CD8-positive, alpha-beta memory T cell (primary cell): Measurements from ENCODE around the gene UPK3BL2. TPM values are rescaled to one million over a fixed set of nuclear protein-coding genes. Genes with fewer than 3 reads are reported as not detected.
A peak's percentile ranks its signal among the peaks of the same experiment; 100 is the strongest.
"Not testable (repeated sequence)": the region's sequence is repeated elsewhere in the genome, so short reads cannot be mapped to it uniquely, and the experiment has no call there.

Source experiments
- CTCF ChIA-PET: fragments of 350-600 bp; sonication (Branson Sonifier 250); formaldehyde crosslinking; loops from one replicate; lab custom pipeline; 2021; ENCODE audit warnings: antibody characterized with exemption; lab: Charles Lee
- POLR2A ChIA-PET: fragments of 350-600 bp; sonication (Branson Sonifier 250); formaldehyde crosslinking; loops from one replicate; lab custom pipeline; 2021; ENCODE audit warnings: antibody characterized with exemption; lab: Charles Lee
- DNase-seq, 5 donors: peaks; one replicate each; pipeline versions ENCODE4 v3.0.0 to v3.0.0-alpha.2; 2020 to 2022; ENCODE audit warnings: mixed read lengths in 1 of 5
- H3K27ac ChIP-seq: one replicate; pipeline ENCODE4 v1.7.0; 2013; ENCODE audit warnings: low read depth, mild to moderate bottlenecking, low read length, moderate library complexity
- H3K27me3 ChIP-seq: 2 replicates; pipeline ENCODE4 v1.7.0; 2013; ENCODE audit warnings: low read length, mild to moderate bottlenecking; ENCODE audit not compliant: insufficient read depth, poor library complexity, severe bottlenecking
- H3K36me3 ChIP-seq: 2 replicates; pipeline ENCODE4 v1.7.0; 2013; ENCODE audit warnings: mild to moderate bottlenecking, low read length, moderate library complexity; ENCODE audit not compliant: insufficient read depth
- H3K4me1 ChIP-seq: 2 replicates; pipeline ENCODE4 v1.7.0; 2013; ENCODE audit warnings: mild to moderate bottlenecking, low read length, moderate library complexity; ENCODE audit not compliant: insufficient read depth
- H3K4me3 ChIP-seq: 2 replicates; pipeline ENCODE4 v1.7.0; 2013; ENCODE audit warnings: mild to moderate bottlenecking, low read length
- H3K9me3 ChIP-seq: 2 replicates; pipeline ENCODE4 v1.7.0; 2013; ENCODE audit warnings: mild to moderate bottlenecking, low read length
- H3K27ac Mint-ChIP-seq, 8 donors: one replicate each; pipeline ENCODE4 v1.8.0; 2020 to 2021; ENCODE audit warnings: mixed read lengths in 8 of 8, mild to moderate bottlenecking in 6 of 8, inconsistent platforms in 3 of 8, moderate library complexity in 3 of 8
- H3K27me3 Mint-ChIP-seq, 2 donors: one replicate each; pipeline ENCODE4 v1.8.0; 2020 to 2021; ENCODE audit warnings: mixed read lengths in 2 of 2, mild to moderate bottlenecking in 1 of 2, moderate library complexity in 1 of 2
- H3K36me3 Mint-ChIP-seq, 3 donors: one replicate each; pipeline ENCODE4 v1.8.0; 2020 to 2021; ENCODE audit warnings: mixed read lengths in 3 of 3, inconsistent platforms in 1 of 3, mild to moderate bottlenecking in 1 of 3
- H3K4me1 Mint-ChIP-seq, 3 donors: one replicate each; pipeline ENCODE4 v1.8.0; 2020 to 2021; ENCODE audit warnings: mixed read lengths in 3 of 3, inconsistent platforms in 1 of 3, mild to moderate bottlenecking in 1 of 3
- H3K4me3 Mint-ChIP-seq, 7 donors: one replicate each; pipeline ENCODE4 v1.8.0; 2020 to 2021; ENCODE audit warnings: mixed read lengths in 7 of 7, mild to moderate bottlenecking in 6 of 7, moderate library complexity in 4 of 7, inconsistent platforms in 2 of 7
- H3K9me3 Mint-ChIP-seq, 5 donors: one replicate each; pipeline ENCODE4 v1.8.0; 2020 to 2022; ENCODE audit warnings: mixed read lengths in 5 of 5, mild to moderate bottlenecking in 3 of 5, moderate library complexity in 2 of 5, inconsistent platforms in 1 of 5
- polyA plus RNA-seq: library from polyadenylated mRNA; unstranded; fragments of 300-500 nt; fragmentation: Illumina TruSeq; gene quantifications from one replicate; pipeline ENCODE4 v1.2.3, GENCODE V29; 2021
- total RNA-seq, 2 experiments: library from RNA; stranded (reverse); gene quantifications; one replicate each; pipeline ENCODE4 v1.2.3, GENCODE V29; 2021

The UPK3BL2 gene
- total and polyA plus RNA-seq, 3 experiments from 2014 or later: 2.7 to 7.7 (median 7.4) TPM

DNA sequence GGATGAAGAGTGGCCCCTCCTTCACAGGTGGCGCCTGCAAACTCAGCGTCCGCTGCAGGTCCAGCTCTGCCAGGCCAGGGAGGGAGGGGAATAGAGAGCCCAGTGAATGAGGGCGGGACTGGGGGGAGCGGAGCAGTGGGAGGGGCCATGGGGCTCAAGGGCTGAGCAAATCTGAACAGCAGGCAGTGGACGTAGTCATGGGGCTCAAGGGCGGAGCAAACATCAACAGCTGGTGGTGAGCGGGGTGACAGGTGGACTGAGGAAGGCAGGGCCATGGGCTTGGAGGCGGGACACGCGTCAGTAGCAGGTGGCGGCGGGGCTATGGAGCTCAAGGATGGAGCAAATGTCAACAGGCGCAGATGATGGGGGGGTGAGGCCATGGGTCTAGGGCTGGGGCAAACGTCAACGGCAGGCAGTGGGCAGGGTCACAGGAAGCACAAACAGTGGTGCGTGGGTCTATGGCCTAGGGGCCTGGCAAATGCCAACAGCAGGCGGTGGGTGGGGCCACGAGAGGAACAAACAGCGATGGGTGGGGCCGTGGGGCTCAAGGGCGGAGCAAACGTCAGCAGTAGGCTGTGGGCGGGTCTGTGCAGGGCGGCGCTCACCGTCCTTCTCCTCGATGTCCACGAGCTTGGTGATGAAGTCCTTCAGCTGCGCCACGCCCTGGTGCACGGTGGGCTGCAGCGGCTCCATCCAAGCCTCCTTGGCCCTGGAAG lies 50.1 kb downstream of the UPK3BL2 start:
- H3K9me3 ChIP-seq, H3K27me3 Mint-ChIP-seq, H3K27ac ChIP-seq, H3K36me3 ChIP-seq, H3K36me3 Mint-ChIP-seq, H3K4me1 Mint-ChIP-seq, POLR2A ChIA-PET, H3K9me3 Mint-ChIP-seq, H3K27ac Mint-ChIP-seq, H3K27me3 ChIP-seq, CTCF ChIA-PET, H3K4me3 ChIP-seq, H3K4me1 ChIP-seq, DNase-seq: not testable (repeated sequence)
- H3K4me3 Mint-ChIP-seq: peak overlapping the region in 1 of 7 donors; percentile 29

DNA sequence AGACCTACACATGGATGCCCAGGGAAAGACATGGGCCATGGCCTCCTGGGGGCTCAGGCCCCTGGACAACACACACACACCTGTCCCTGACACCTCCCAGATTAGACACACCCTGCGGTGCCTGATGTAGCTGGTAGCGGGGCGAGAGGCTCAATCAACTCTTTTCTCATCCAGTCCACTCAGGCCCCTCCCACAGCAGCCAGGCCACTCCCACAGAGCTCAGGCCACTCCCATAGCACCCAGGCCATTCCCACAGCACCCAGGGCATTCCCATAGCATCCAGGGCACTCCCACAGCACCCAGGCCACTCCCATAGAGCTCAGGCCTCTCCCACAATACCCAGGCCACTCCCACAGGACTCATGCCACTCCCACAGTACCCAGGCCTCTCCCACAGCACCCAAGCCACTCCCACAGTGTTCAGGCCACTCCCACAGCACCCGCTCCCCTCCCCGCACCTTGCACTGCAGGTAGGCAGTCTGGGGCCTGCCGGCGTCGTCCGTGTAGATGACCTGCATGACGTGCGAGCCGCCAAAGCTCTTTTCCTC lies 52.9 kb downstream of the UPK3BL2 start:
- H3K9me3 Mint-ChIP-seq, H3K27ac ChIP-seq, H3K27me3 ChIP-seq, H3K27ac Mint-ChIP-seq, H3K36me3 ChIP-seq, H3K4me1 ChIP-seq, H3K27me3 Mint-ChIP-seq, H3K4me1 Mint-ChIP-seq, H3K4me3 ChIP-seq, CTCF ChIA-PET, POLR2A ChIA-PET, H3K9me3 ChIP-seq, H3K4me3 Mint-ChIP-seq, H3K36me3 Mint-ChIP-seq: not testable (repeated sequence)
- peak; percentile 37 to 56 (median 53) for DNase-seq

Other genes with a start within 250 kb of the UPK3BL2 start
- gene SPDYE6, start 187.3 kb downstream of the UPK3BL2 start, total RNA-seq: not detected
- gene SPDYE6, start 187.3 kb downstream of the UPK3BL2 start, polyA plus RNA-seq: 0.89 TPM
- 10 to 100 TPM; 26.0 to 27.3 TPM for gene PRKRIP1, start 147.3 kb downstream of the UPK3BL2 start, total RNA-seq
- 21.1 TPM for gene PRKRIP1, start 147.3 kb downstream of the UPK3BL2 start, polyA plus RNA-seq
- gene ORAI2, start 110.1 kb downstream of the UPK3BL2 start, total RNA-seq: 10 to 100 TPM; 66.9 to 68.9 TPM
- 47.7 TPM for gene ORAI2, start 110.1 kb downstream of the UPK3BL2 start, polyA plus RNA-seq
- gene ALKBH4, start 78.8 kb downstream of the UPK3BL2 start, total RNA-seq: 10 to 100 TPM; 11.3 to 13.2 TPM
- gene ALKBH4, start 78.8 kb downstream of the UPK3BL2 start, polyA plus RNA-seq: 20.1 TPM
- 10 to 100 TPM; 29.9 to 30.1 TPM for gene LRWD1, start 78.7 kb downstream of the UPK3BL2 start, total RNA-seq
- gene LRWD1, start 78.7 kb downstream of the UPK3BL2 start, polyA plus RNA-seq: 14.6 TPM
- 10 to 100 TPM; 76.1 to 77.4 TPM for gene POLR2J, start 64.8 kb downstream of the UPK3BL2 start, total RNA-seq
- gene POLR2J, start 64.8 kb downstream of the UPK3BL2 start, polyA plus RNA-seq: 129 TPM
- 10 to 100 TPM; 22.0 to 23.9 TPM for gene RASA4B, start 25.9 kb downstream of the UPK3BL2 start, total RNA-seq
- gene RASA4B, start 25.9 kb downstream of the UPK3BL2 start, polyA plus RNA-seq: 10.8 TPM
- gene SPDYE2, start 7.5 kb upstream of the UPK3BL2 start, total RNA-seq: not detected
- gene SPDYE2, start 7.5 kb upstream of the UPK3BL2 start, polyA plus RNA-seq: 0.28 TPM
- gene POLR2J3, start 28.9 kb upstream of the UPK3BL2 start, total RNA-seq: 10 to 100 TPM; 22.8 to 23.6 TPM
- gene POLR2J3, start 28.9 kb upstream of the UPK3BL2 start, polyA plus RNA-seq: 46.7 TPM
- gene RASA4, start 73.1 kb upstream of the UPK3BL2 start, total RNA-seq: 10 to 100 TPM; 42.6 to 44.2 TPM
- gene RASA4, start 73.1 kb upstream of the UPK3BL2 start, polyA plus RNA-seq: 18.0 TPM
- 10 to 100 TPM; 17.3 to 20.5 TPM for gene UPK3BL1, start 99.1 kb upstream of the UPK3BL2 start, total RNA-seq
- gene UPK3BL1, start 99.1 kb upstream of the UPK3BL2 start, polyA plus RNA-seq: 32.3 TPM
- not detected for gene SPDYE2B, start 106.6 kb upstream of the UPK3BL2 start, total RNA-seq
- 0.28 TPM for gene SPDYE2B, start 106.6 kb upstream of the UPK3BL2 start, polyA plus RNA-seq
- 1 to 10 TPM; 8.2 to 9.0 TPM for gene POLR2J2, start 128.0 kb upstream of the UPK3BL2 start, total RNA-seq
- 5.3 TPM for gene POLR2J2, start 128.0 kb upstream of the UPK3BL2 start, polyA plus RNA-seq
- gene FAM185A, start 205.3 kb upstream of the UPK3BL2 start, total RNA-seq: 10 to 100 TPM; 10.4 to 11.4 TPM
- 8.9 TPM for gene FAM185A, start 205.3 kb upstream of the UPK3BL2 start, polyA plus RNA-seq